Erythroblast (primary cell): ENCODE measurements around the gene WDR88.

Source experiments
- GATA1 ChIP-seq: IDR thresholded peaks from 2 replicates; pipeline ENCODE4 v1.6.1; 2011; ENCODE audit warnings: low read depth, mild to moderate bottlenecking, control low read depth, low read length, moderate library complexity
- POLR2A ChIP-seq: IDR thresholded peaks from 2 replicates; pipeline ENCODE4 v1.6.1; 2011; ENCODE audit warnings: mild to moderate bottlenecking, low read length

- TF ChIP-seq POLR2A: no peak
- TF ChIP-seq GATA1: no peak
These were observed 17.6 kb upstream of the WDR88 start for GRCh38 chr19:33114312-33114711.
